Endothelial cell of hepatic sinusoid (primary cell): Measurements from ENCODE around the gene CLMN.

ENCODE experiments used
- in situ Hi-C: cut with HindIII; loops from 2 replicates; pipeline ENCODE4 v1.10.0; 2017; ENCODE audit warnings: low sequenced_read_pairs

The CLMN gene

GRCh38 chr14:95250936-95251335 is 68.8 kb downstream of the CLMN start:
- in situ Hi-C loops, result no loop called here

DNA sequence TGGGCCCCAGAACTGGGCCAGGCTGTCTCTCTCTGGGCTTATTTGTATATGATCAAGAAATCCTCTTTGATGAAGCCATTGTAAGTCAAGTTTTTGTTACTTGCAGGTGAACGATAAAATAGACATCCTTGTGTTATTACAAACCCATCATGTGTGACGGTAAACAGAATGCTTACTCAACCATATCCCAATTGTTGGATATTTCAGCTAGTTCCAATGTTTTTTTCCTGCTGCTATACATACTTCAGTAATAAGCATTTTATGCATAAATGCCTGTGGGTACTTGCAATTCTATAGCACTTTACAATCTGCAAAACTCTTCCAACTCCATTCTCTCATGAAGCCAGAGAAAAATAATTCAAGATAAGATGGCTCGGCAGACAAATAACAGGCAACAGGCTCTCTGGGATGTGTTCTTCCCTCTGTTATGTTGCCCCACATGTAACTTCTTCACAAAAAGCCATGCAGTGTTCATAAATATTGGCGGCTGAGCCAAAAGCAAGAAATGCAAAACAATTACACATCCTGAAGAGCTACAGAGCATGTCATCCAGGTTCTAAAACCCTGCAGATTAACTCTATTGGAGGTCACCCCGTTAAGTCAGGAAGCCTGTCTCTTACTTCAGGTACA is 69.5 kb downstream of the CLMN start:
- in situ Hi-C loops, result no loop called here

DNA sequence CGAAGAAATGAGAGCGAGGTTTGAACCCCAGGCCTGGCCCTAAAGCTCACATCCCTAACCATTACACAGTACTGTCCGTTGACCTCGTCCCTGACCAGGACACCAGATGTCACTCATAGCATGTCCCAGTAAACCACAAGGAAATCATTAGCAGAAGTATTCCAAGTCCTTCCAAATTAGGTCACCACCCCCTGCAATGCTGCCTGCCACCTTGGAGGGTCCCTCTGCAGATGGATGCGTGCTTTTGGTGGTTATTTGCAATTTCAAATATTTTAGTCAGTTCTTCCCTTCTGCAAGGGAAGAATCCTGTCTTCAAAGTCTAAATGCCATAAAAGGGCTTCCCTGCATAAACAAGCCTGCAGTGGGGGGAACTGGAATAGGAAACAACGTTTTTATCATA is 71.3 kb downstream of the CLMN start:
- in situ Hi-C loops, result no loop called here

- in situ Hi-C loops, result no loop called here
These were observed 72.8 kb downstream of the CLMN start for GRCh38 chr14:95246870-95247269.

GRCh38 chr14:95245334-95245733 is 74.4 kb downstream of the CLMN start:
- in situ Hi-C loops, result no loop called here

- in situ Hi-C loops, result loop anchor here (5.0 kb wide), 1 partner anchor 58 kb away; no protein-coding TSS in a partner anchor
These were observed 75.1 kb downstream of the CLMN start for GRCh38 chr14:95244587-95244986.

GRCh38 chr14:95242870-95243269 is 76.8 kb downstream of the CLMN start:
- in situ Hi-C loops, result loop anchor here (5.0 kb wide), 1 partner anchor 59 kb away; no protein-coding TSS in a partner anchor

DNA sequence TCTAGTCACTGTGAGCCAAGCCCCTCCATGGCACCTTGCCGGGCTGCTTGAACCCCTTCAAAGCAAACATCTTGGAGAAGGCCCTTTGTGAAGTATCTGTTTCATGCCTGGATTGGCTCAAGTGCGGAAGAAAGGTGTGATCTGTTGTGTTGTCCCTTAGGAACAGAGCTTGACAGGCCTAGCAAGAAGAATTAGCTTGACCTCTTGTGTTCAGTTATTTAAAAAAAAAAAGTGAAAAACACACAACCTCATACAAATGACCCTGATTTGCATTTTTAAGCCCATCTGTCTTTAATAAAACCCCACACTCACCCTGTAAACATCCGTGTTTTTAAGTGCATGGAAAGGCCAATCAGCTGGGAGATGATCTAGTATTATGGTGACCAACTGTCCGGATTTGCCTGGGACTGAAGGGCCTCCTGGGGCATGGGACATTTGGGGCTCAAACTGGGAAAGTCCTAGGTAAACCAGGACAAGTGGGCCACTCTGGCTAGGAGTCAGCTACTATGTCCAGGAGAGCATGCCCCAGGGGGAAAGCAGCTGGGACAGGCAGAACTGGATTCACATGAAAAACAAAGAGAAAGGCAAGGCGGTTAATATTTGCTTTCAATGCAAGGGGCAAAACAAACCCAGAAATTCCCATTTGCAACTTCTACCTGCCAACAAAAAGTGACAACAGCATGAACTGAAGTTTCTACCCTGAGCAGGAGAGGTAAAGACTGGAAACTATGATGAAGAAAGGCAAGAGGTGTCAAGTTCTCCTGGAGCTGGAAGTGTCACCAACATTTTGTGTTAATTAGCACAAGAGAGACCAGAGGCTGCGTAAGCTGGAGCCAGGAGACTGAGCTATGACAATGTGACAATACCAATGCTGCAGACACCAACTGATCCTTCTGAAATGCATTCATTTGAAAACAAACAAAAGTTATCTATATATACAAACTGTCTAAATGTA is 78.6 kb downstream of the CLMN start:
- in situ Hi-C loops, result loop anchor here (5.0 kb wide), 1 partner anchor 61 kb away; no protein-coding TSS in a partner anchor

- in situ Hi-C loops, result no loop called here
These were observed 81.0 kb downstream of the CLMN start for GRCh38 chr14:95238487-95239298.

DNA sequence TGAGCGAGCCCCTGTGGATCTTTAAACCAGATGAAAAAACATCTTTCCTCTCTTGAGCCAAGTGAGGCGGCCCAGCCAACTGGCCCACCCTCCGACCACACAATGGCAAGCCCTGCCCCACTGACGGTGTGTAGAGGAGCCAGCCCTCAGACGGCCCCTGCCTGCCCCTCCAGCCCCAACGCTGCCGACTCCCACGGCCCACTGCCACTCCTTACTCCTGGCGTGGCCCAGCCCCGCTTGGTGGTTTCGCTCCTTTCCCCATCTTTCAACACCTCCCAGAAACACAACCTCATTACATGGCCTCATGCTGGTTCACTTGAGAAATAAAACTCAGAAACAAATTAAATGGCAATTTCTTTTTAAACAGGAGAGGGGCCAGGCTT is 81.8 kb downstream of the CLMN start:
- in situ Hi-C loops, result no loop called here

GRCh38 chr14:95237121-95237957 is 82.4 kb downstream of the CLMN start:
- in situ Hi-C loops, result no loop called here

GRCh38 chr14:95236221-95236620 is 83.5 kb downstream of the CLMN start:
- in situ Hi-C loops, result no loop called here

GRCh38 chr14:95235767-95236166 is 83.9 kb downstream of the CLMN start:
- in situ Hi-C loops, result no loop called here

DNA sequence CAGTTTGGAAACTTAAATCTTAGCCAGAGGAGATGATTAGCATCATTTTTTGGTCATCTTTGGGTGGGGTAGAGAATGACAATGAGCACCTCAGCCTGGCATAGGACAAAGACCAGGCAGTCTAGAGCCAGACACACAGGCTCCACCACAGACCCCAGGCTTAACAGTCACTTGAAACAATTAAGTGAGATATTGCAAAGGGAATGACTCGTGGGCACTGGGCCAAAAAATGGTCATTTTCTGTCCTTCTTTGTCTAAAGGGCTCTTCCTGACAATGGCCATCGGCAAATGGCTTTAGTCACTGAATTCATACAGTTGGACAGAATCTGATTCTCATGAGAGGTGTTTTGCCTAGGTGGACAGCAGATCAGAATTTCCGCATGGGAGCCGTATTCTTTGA is 84.4 kb downstream of the CLMN start:
- in situ Hi-C loops, result no loop called here

- in situ Hi-C loops, result no loop called here
These were observed 85.3 kb downstream of the CLMN start for GRCh38 chr14:95234426-95234825.

DNA sequence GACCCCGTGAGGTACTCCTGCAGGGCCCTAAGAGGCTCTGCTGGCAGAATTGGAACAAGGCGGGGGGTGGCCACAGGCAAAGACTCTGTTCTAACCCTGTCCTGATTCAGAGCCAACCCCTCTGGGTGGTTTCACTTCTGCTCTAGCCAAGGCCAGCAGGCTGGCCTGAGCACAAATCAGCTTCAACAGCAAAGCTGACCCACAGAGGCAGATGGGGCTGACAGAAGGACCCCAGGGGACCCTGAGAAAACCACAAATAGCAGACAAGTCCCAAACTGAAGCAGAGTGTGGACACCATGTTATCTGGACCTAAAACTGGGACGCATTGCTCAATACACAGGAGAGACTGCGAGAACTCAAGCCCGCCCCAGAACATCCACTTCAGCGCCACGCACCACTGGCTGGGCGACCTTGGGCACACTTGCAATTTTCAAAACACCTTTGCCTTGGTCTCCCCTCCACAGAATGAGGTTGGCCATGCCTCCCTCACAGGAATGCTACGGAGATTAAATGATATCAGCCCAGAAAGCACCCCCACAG is 85.9 kb downstream of the CLMN start:
- in situ Hi-C loops, result no loop called here

GRCh38 chr14:95232894-95233584 is 86.7 kb downstream of the CLMN start:
- in situ Hi-C loops, result no loop called here

DNA sequence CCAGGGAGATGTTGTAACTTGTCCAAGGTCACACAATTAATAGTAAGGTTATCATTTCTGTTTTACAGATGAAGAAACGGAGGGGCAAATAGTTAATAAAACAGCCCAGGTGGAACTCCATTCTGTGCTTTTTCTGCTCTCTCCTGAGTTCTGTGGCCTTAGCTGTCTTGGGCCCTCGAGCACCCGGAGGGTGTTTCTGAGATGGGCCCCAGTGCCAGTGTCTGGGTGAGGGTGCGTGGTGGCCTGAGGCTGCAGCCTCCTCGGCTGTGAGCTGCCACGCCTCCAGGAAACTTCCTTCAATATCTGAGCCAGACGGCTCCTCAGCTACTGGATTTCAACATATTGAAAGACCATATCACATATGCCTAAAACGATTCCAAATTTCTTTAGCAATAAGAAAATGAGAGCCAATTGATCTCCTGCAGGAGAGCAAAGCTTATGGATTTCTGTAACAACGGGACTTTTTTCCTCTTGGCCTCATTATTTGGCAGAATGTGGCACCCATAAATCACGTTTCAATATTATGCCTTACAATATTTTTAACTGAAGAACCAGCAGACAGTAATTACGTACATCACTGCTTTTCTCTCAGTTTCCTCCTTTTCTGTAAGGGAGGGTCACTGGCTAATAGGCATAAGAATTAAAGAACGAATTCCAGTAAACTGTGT is 87.6 kb downstream of the CLMN start:
- in situ Hi-C loops, result no loop called here

DNA sequence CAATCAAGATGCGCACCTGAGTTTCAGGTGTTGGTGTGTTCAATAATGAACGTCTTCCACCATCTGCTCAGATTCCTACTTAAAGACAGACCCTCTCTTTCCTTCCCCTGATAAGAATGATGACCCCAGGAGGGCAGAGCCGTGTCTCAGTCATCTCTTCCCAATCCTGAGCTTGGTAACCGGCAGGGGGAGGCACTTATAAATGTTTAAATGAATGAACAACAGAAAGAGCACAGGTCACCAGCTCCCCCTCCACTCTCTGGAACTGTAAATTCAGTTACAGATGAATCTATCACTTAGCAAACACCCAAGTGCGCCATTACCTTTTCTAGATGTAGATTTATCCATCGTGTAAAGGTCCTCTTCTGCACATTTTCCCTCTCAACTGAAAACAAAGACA is 90.0 kb downstream of the CLMN start:
- in situ Hi-C loops, result no loop called here
